ENCODE measurements around the gene INPP5A. TPM values are rescaled to one million over a fixed set of nuclear protein-coding genes. Genes with fewer than 3 reads are reported as not detected.
"Not testable (repeated sequence)": the region's sequence is repeated elsewhere in the genome, so short reads cannot be mapped to it uniquely, and the experiment has no call there.

Gene INPP5A
- total RNA-seq, 1 donor from 2014 or later, result 32.5 TPM

GRCh38 chr10:132503581-132504421 is 33.8 kb upstream of the INPP5A start:
- DNase-seq, result no peak

DNA sequence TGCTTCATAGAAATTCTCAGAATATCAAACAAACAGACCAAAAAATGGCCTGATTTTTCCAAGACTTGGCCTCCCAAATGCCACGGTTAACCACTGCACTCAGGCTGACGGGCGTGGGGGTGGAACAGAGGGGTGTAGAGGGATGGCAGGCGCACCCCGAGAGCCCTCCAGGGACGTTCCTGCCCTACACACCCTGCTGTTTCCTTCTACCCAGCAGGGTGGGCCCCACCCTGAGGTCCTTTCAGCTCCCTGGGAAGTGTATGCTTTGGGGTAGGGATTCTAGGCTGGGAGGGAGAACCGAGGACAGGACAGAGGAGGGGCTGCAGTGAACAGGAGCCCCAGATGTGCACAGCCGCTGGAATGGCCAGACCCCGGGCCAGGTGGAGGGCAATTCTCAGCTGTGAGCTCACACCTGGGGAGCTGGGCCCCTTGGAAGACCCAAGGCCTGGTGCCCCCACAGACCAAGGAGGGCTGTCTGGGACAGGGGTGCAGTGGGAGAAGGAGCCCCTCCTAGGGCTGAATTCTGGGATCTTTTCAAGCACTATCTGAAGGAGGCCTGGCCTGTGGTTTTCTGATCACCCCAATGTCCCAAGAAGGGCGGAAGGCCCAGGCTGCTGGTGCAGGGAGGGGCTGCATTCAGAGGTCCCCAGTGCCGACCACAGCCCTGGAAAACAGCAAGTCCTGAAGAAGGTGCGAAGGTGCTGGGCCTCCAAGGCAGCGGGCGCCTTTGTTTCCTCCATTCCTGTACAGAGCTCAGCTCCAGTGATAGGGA is 32.9 kb upstream of the INPP5A start:
- no peak for DNase-seq

- DNase-seq, result not testable (repeated sequence)
Measured at GRCh38 chr10:132505546-132505945, 32.0 kb upstream of the INPP5A start.

DNA sequence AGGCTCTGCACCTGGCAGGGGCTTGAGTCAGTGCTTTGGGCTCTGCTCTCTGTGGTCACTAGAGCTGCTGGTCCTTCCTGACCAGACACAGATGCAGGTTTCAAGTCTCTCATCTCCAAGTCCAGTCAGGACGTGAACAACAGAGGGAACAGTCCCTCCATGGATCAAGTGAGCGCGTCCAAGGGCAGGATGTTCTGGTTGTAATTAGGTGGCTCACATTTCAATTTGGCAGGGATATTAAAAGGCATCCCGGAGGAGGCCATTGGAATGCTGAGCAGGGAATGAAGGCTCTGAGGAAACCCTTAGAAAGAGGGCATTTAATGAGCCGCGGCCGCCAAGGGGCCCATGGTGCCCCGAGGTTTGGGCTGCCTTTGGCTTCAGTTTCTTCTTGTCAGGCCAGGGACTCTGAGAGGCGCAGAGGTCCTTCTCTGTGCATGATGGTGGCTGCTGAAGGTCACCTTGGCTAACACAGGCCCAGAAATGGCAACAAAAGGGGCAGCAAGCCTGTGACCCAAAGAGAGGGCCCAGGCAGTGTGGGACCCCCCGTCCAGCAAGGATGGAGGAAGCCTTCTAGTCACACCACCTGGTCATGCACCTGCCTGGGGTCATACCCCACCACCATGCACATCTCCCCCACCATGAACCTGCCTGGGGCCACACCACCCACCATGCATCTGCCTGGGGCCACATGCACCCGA is 30.7 kb upstream of the INPP5A start:
- peak; percentile 49 for DNase-seq

DNA sequence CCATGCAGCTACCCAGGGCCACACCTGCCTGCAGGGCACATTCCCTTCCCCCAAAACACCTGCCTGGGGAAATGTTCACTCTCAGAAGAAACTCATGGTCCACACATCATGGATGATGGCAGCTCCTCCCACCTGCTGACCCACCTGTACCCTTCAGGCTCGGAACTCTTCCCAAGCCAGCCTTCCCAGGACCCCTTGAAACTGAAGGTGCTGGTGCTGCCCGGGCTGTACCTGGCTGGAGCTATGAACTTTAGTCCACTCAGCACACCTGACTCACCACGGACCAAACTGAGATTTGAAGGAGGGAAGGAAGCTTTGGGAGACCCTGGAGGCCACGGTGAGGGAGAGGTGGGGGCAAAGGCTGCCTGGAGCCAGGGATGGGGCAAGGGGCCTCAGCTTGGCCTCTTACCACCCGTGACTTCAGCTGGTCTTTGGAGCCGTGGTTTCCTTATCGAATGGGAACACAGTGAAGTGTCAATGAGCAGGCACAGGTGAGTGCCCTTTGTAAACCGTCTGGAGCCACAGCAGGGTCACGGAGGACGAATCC is 30.1 kb upstream of the INPP5A start:
- no peak for DNase-seq

DNA sequence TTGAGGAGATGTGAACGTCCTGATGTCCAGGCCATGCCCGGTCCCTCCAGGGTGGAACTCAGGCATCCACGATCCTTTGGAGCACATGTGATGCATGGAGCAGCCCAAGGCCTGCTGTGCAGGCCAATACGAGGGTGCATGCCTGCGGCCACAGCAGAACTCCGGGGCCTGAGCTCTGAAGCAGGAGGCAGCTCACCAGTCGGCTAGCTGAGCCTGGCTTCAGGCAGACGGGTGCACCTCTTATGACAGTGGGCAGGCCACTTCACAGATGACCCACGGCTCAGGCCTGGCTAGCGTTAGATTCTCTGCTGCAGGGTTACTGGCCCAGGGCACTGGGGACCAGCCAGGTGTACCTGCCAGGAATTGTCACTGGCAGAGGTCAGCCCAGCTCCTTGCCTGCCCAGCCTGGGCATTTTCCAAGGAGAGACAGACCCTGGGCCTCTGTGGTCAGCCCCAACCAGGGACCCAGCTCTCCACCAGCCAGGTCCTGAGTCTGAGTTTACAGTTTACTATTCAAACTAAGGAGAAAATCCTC is 29.6 kb upstream of the INPP5A start:
- no peak for DNase-seq

DNA sequence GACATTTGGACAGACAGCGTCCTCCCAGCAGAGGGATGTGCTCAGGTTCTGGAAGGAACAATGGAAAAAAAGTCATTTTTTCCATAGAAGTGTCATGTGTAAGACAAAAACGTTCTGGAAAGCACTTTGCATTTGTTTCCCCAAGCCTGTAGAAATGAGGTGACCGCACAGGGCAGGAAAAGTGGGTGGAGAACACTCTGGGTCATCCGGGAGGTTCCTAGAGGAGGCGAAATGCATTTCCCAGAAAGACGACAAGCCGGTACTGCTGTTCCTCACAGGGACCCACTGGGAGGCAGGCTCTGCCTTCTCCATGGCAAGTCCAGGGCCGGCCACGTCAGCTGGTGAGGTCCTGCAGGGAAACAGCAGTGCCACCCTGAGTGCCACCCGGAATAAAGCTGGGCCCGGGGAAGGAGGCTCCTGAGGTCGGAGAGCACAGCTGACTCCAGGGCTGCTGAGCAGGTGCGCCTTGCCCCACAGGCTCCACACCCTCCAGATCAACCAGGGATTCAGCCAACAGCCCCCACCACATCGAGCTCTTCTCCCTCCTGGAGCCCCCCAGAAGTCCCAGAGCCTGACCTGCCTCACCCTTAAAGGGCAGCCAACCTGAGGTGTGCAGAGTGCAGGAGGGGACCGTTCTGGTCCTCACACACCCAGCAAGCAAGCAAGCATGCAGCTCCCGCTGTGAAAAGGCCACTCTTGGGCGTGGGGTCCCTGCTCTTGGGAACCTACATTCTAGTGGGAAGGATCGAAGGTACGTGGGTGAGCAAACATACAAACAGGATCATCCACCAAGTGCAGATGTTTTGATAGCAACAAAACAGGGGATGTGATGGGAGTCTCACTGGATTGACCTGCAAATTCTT is 28.8 kb upstream of the INPP5A start:
- peak; percentile 7 for DNase-seq

DNA sequence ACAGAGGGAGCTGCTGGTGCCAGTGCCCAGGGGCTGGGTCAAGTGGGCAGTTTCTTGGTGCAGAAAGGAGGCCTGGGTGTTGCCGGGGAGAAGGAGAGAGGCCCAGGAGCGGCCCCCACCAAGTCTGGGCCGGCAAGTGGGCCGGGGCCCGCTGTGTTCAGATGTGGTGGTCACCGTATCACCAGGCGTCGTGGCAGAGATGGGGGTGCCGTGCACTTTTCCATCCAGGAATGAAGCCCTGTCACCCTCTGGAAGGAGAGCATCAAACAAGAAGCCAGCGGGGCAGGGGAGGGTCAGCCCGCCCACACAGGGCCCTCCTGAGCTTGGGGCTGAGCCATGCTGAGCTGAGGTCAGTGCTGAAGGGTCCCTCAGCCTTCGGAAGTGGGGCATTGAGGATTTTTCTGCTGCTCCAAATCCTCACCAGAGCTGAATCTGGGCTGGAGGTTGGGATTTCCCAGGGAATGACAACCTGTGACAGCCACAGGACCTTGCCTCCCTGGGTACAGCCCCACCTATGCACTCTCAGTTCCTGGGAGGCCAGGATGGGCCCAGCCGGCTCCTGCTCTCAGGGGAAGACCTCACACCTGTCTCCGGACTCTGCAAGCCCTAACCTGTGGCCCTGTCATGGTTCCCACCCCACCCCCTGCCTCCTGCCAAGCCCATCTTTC is 27.9 kb upstream of the INPP5A start:
- DNase-seq, result no peak

- DNase-seq, result no peak
Measured at GRCh38 chr10:132510174-132510611, 27.4 kb upstream of the INPP5A start.

GRCh38 chr10:132511121-132512051 is 26.2 kb upstream of the INPP5A start:
- no peak for DNase-seq

- DNase-seq, result no peak
Measured at GRCh38 chr10:132512052-132512442, 25.5 kb upstream of the INPP5A start.

GRCh38 chr10:132512693-132513345 is 24.8 kb upstream of the INPP5A start:
- DNase-seq, result no peak

- peak; percentile 24 for DNase-seq
Measured at GRCh38 chr10:132514821-132515520, 22.6 kb upstream of the INPP5A start.

DNA sequence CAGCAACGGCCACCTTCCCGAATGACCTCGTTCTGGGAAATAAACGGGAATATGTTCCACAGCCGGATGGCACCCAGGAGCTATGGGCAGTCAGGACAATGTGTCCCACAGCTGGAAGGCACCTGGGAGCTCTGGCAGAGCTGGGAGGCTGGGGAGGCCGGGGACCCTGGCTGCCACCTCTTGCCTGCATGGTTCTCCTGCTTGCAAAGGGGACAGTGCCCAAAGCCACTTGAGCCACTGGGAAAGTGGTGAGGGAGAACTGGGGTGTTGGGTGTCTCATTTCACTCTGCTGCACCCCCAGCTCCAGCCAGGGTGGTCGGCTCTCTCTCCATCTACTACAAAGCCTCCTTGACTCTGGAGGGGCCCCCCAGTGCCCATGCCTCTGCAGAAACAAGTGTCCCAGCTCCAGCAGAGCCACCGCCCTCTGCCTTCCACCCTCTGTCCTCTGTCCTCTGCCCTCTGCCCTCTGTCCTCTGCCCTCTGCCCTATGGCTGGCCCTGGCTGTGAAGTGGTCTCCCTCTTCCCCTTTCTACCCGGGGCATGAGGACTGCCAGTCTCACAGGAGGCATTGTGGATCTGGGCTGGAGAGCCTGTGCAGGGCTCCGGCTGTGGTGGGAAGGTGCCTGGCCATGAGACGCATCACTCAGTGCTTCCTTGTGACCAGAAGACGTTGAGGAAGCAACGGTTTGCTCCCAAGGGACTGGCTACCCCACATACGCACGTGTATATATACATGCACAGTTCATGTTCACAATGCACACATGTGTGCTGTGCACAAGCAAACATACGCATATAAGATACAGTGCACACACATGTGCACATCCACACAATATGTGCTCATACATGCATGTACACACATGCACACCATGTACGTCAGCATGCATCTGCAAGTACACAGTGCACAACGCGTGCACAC is 21.5 kb upstream of the INPP5A start:
- DNase-seq, result no peak

GRCh38 chr10:132516771-132517725 is 20.5 kb upstream of the INPP5A start:
- peak; percentile 96 for DNase-seq

DNA sequence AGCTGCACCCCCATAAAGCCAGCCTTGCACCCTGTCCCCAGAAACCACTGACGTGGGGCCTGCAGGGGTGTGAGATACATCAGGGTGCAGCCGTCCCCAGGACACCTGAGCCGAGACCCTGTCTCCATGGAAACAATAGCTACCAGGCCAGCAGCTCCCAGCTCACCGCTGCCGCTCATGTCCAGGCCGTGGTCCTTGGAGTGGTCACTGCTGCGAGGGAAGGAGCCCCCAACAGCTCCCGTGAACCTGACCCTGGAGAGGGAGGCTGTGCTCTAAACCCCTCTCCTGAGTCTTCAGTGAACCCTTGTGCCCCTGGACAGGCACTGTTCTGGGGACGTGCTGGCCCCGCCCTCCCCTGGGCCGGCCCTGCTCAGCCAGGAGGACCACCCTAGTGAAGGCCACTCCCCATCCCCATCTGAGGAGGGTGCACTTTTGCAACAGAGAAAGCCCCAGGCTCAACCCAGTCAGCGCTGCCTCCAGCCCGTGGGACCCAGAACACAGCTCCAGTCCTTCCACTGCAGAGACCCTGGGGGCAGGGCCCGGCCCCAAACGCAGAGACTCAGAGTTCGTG is 19.6 kb upstream of the INPP5A start:
- no peak for DNase-seq

Measured in skin of body (tissue), 2 donors.